GM18873 (cell line): ENCODE measurements around the gene PEF1.

Experiments
- ATAC-seq: cut with Tn5 transposase; IDR thresholded peaks from one replicate; pipeline ENCODE4 v1.9.1; 2021; ENCODE audit warnings: mild to moderate bottlenecking, moderate library complexity, moderate number of reproducible peaks; ENCODE audit not compliant: unreplicated experiment, low FRiP score

Gene PEF1

DNA sequence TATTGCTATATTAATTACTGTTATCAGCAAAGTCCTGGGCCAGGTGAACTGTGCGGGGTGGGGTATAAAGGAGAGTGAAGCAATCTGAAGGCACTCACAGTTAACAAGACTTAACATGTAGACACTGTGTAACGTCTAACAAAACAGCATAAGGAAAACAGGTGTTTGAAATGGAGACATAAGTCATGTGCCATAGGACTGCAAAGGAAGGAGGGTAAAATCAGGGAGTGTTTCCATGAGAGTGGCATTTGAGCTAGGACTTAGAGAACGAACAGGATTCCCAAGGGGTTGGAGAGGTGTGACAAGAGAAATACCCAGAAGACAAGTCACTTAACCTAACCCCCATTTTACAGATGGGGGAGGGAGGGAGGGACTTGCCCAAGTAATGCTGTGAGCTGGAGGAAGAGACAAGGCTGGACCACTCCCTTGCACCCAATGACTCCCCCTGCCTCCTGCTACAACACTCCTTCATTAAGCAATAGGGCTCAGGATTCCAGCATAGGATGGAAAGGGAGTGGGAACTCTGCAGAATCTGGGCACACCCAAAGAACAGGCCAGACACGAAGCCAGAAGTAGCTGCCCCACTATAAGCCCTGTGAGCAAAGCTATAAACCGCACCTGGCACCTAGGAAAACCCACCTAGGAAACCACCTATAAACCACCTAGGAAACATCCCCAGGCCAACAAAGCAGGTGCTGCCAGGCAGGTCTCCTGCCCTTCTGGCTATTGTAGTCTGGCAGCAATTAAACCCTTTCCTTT, 6.6 kb downstream of the PEF1 start:
- no peak for ATAC-seq

DNA sequence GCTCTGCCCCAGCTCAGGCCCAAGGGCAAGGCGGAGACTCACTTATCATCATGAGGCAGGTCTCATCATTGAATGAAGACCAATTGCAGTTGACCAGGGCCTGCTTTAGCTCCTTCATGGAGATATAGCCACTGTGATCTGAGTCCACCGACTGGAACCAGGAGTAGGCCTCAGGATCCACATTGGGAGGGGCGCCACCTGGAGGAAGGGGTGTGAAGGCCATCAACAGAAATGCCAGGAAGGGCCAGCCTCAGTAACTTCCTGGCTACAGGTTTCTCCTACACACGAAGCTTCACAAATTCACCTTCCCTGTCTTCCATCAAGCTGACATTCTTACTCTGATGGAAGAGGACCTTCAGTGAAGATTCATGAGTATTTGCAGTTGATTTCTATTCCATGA, 11.6 kb downstream of the PEF1 start:
- no peak for ATAC-seq

DNA sequence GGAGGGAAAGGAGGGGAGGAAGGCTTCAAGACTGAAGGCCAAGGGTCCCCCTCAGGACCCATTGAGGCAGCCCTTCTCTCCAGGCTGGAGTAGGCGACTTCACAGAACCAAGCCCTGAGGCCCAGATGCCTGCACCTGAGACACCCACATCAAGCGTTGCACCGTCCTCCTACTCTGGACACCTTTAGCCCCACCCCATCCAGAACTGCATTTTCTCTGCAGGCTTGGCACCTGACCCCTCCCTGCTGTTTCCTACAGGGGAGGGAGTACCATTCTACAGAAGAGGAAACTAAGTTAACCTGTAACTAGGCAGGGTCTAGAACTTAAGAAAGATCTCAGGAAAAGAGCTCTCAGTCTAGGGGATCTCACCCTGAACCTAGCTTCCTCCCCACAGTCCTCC, 12.0 kb downstream of the PEF1 start:
- no peak for ATAC-seq

- ATAC-seq, result no peak
Observed at GRCh38 chr1:31628931-31629556, 15.6 kb downstream of the PEF1 start.

DNA sequence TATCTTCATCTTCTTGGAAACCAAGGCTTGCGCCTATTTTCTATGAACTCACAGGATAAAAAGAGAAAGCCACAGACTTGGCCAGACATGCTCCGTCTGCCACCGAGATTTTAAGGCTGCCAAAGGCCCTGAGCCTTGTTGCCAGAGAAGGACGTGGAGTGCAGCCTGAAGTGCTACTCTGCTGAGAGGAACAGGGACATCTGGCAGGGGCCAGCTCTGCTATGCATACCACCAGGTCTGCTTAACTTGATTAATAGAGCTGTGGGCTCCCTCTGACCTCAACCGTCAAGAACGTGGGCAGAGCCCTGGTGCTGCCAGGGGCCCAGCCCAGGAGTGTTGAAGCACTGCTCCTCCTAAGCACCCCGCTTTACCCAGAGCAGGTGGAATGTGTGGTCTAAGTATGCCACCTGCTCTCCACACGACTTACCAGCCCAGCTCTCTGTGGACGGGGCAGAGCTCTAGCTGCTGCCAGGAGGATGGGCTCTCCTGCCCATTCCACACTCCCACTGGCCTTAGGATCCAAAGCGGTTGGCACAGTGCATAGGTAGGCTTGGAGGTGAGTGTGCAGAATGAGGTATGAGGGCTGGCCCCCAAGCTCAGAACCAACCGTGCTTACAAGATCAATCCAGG, 16.6 kb downstream of the PEF1 start:
- no peak for ATAC-seq

- ATAC-seq, result no peak
Observed at GRCh38 chr1:31627301-31627929, 17.3 kb downstream of the PEF1 start.

- no peak for ATAC-seq
Observed at GRCh38 chr1:31626223-31627207, 18.2 kb downstream of the PEF1 start.

DNA sequence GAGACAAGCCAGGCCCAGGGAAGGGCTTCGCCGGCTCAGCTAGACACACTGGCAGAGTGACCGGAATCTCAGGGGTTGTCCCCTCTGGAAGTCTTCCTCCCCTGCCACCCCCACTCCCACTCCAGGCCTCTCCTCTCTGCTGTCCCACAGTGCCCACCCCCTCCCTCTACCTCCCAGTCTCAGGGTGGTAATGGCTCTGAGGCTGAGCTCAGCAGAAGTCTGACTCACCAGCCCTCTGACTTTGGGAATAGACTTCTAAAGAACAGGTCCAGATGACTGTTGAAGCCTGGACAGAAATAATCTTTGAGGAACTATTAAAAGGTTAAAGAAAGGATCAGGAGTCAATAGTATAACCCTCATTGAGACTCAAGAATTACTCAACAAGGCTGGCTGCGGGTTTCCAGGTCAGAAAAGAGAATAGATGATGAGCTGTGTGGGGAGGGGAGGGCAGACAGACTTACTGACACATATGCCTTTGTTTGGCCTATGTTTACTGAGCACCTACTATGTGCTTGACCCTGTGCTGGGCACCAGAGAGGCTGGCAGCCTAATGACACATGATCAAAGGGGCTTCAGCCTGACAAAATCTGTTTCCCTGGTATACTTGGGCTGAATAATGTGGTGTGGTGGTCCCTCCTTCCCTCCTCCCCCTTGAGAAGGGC, 19.0 kb downstream of the PEF1 start:
- no peak for ATAC-seq

DNA sequence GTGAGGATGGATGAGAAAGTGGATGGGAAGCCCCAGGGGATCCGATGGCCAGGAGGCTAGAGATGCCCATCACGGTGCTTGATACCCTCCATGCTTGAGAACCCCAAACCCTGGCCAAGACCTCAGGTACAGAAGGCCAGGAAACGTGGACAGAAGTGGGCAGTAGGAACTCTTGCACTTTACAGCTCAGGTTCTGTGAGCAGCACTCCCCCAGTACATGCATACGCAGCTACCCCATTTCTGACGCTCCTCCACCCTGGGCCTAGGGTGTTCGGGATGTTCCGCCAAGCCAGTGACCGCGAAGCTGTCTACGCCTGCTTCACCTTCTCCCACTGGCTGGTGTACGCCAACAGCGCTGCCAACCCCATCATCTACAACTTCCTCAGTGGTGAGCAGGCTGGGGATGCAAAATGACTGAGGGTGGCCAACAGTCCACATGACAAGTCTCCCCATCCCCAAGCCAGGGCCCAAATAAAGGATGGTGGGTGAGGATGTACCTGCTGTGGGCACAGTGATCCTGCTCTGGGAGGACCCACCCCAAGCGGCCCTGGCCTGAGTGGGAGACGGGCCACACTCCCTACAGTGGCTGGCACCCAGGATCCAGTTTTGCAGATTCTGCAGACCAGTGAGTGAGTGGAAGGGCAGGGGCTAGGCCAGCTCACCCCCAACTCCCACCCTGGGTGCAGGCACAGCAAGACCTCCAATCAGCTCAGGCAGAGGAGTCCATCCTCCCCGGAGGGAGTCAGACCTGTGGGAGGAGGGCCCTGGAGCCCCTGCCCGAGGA, 19.8 kb downstream of the PEF1 start:
- ATAC-seq, result no peak

- ATAC-seq, result no peak
Observed at GRCh38 chr1:31624309-31624708, 20.4 kb downstream of the PEF1 start.

DNA sequence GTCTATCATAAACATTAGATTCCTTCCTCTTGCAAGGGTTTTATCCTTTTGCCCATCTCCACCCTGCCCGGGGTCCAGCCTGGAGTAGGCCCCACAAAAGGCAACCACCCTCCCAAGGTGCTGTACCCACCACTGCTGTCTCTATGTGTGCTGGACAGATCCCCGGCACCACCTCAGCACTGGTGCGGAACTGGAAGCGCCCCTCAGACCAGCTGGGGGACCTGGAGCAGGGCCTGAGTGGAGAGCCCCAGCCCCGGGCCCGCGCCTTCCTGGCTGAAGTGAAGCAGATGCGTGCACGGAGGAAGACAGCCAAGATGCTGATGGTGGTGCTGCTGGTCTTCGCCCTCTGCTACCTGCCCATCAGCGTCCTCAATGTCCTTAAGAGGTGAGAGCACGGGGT, 21.3 kb downstream of the PEF1 start:
- no peak for ATAC-seq

- no peak for ATAC-seq
Observed at GRCh38 chr1:31621847-31622730, 22.6 kb downstream of the PEF1 start.

GRCh38 chr1:31621498-31621820, 23.2 kb downstream of the PEF1 start:
- ATAC-seq, result no peak

DNA sequence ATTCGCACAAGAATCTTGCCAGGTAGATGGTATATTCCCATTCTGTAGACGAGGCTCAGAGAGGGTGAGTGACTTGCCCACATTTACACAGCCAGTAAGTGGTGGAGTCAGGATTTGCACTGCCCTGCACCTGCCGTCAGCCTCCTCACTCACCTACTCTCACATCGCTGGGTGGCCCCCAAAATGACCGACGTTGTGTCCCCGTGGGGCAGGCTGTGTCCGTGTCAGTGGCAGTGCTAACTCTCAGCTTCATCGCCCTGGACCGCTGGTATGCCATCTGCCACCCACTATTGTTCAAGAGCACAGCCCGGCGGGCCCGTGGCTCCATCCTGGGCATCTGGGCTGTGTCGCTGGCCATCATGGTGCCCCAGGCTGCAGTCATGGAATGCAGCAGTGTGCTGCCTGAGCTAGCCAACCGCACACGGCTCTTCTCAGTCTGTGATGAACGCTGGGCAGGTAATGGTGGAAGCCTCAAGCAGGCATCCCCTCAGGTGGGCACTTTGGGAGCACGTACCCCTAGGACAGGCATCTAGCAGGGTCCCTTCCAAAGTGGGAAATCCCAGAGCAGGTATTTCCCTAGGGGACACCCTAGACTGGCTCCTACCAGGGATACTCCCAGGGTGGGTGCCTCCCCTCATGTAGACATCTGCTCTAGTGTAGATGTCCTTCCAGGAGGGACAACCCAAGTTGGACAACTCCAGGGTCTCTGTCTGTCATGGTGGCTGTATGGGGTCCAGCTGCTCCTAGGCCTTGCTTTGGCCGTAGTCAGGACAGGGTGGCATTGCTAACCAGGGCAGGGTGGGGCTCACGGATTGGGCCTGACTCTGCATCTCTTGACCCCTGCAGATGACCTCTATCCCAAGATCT, 23.8 kb downstream of the PEF1 start:
- ATAC-seq, result no peak

GRCh38 chr1:31618916-31619846, 25.5 kb downstream of the PEF1 start:
- ATAC-seq, result no peak
